OCI-LY7 (cell line): ENCODE results near the gene GABARAPL1. TPM values are rescaled to one million over a fixed set of nuclear protein-coding genes. Genes with fewer than 3 reads are reported as not detected.

Source experiments
- BruUV-seq: library from RNA; stranded (reverse); fragments of 400-500 nt; replicated peaks from 2 replicates; lab custom pipeline; 2021; lab: Mats Ljungman, UMichigan
- CTCF ChIA-PET: fragments of 300-600 bp; sonication (Branson Sonifier 250); formaldehyde crosslinking; loops from one replicate; lab custom pipeline; 2022; ENCODE audit warnings: antibody characterized with exemption; ENCODE audit not compliant: unreplicated experiment; lab: Charles Lee
- POLR2A ChIA-PET: fragments of 300-600 bp; sonication (Branson Sonifier 250); formaldehyde crosslinking; loops from one replicate; lab custom pipeline; 2022; ENCODE audit warnings: antibody characterized with exemption; lab: Charles Lee
- DNase-seq: peaks from one replicate; pipeline ENCODE4 v3.0.0-alpha.2; 2015; ENCODE audit warnings: low spot score
- H2AFZ ChIP-seq: fragments of 200-600 bp; sonication (generic), shearing (Covaris generic); 2 replicates; pipeline ENCODE4 v1.6.1; 2014; ENCODE audit warnings: mild to moderate bottlenecking, antibody characterized with exemption, low read length, moderate library complexity
- H3K27ac ChIP-seq: fragments of 200-600 bp; sonication (generic); 2 replicates; pipeline ENCODE4 v1.5.1; 2014; ENCODE audit warnings: mixed run types, low read depth, mild to moderate bottlenecking, moderate library complexity, low read length, inconsistent platforms; ENCODE audit not compliant: poor library complexity, severe bottlenecking
- H3K36me3 ChIP-seq: fragments of 200-600 bp; sonication (generic); 2 replicates; pipeline ENCODE4 v1.6.1; 2014; ENCODE audit warnings: mild to moderate bottlenecking, antibody characterized with exemption, low read length, moderate library complexity, mixed read lengths; ENCODE audit not compliant: insufficient read depth
- H3K4me1 ChIP-seq: fragments of 200-600 bp; sonication (generic); 2 replicates; pipeline ENCODE4 v1.5.1; 2014; ENCODE audit warnings: mild to moderate bottlenecking, low read length; ENCODE audit not compliant: insufficient read depth, poor library complexity, severe bottlenecking
- H3K4me2 ChIP-seq: fragments of 200-600 bp; sonication (generic); 2 replicates; pipeline ENCODE4 v1.6.1; 2014; ENCODE audit warnings: mild to moderate bottlenecking, low read length
- H3K4me3 ChIP-seq: fragments of 200-600 bp; sonication (generic); 2 replicates; pipeline ENCODE4 v1.5.1; 2014; ENCODE audit warnings: mild to moderate bottlenecking, low read depth, low read length; ENCODE audit not compliant: poor library complexity, severe bottlenecking
- H3K79me2 ChIP-seq: fragments of 200-600 bp; sonication (generic); 2 replicates; pipeline ENCODE4 v1.6.1; 2016; ENCODE audit warnings: low read depth, mild to moderate bottlenecking, low read length, moderate library complexity, mixed read lengths; ENCODE audit not compliant: insufficient read depth
- H3K9me2 ChIP-seq: fragments of 200-600 bp; sonication (generic); 2 replicates; pipeline ENCODE4 v1.6.1; 2016; ENCODE audit warnings: mild to moderate bottlenecking, low read length, mixed read lengths; ENCODE audit not compliant: insufficient read depth
- H3K9me3 ChIP-seq: fragments of 200-600 bp; sonication (generic); 2 replicates; pipeline ENCODE4 v1.6.1; 2014; ENCODE audit warnings: mild to moderate bottlenecking, mixed run types, low read length, mixed read lengths
- H4K20me1 ChIP-seq: fragments of 200-600 bp; sonication (generic); 2 replicates; pipeline ENCODE4 v1.6.1; 2014; ENCODE audit warnings: mild to moderate bottlenecking, antibody characterized with exemption, low read length, moderate library complexity, mixed read lengths; ENCODE audit not compliant: insufficient read depth
- EZH2phosphoT487 ChIP-seq: fragments of 200-600 bp; sonication (generic); IDR thresholded peaks from 2 replicates; pipeline ENCODE4 v1.6.1; 2018; ENCODE audit warnings: low read depth, borderline replicate concordance, mild to moderate bottlenecking, mixed run types, antibody characterized with exemption, low read length, moderate library complexity, mixed read lengths
- intact Hi-C: fragments of 100-400 bp; cut with micrococcal nuclease; formaldehyde crosslinking; loops from one replicate; pipeline ENCODE4 v1.10.0; 2022; ENCODE audit not compliant: unreplicated experiment
- total RNA-seq, 2 experiments: library from RNA; depleted of rRNA in 1 of 2; stranded (reverse); fragments of >200 nt in 1 of 2; shearing (Covaris generic) in 1 of 2; gene quantifications; 2 replicates each; pipeline ENCODE4 v1.2.3, GENCODE V29; 2014 to 2022
- TF ChIP-seq, protein P1 (sequence below): fragments of 200-600 bp; sonication (generic); conservative IDR thresholded peaks from 2 replicates; pipeline ENCODE4 v1.5.1; 2014; ENCODE audit warnings: mild to moderate bottlenecking, antibody characterized with exemption, low read length, moderate library complexity, mixed read lengths

The GABARAPL1 gene
- total RNA-seq, 2 experiments from 2014 or later: 34.2 to 52.4 TPM

GRCh38 chr12:10242539-10242938 lies 29.9 kb downstream of the GABARAPL1 start:
- TF ChIP-seq EZH2phosphoT487: no peak
- TF ChIP-seq, protein P1, sequence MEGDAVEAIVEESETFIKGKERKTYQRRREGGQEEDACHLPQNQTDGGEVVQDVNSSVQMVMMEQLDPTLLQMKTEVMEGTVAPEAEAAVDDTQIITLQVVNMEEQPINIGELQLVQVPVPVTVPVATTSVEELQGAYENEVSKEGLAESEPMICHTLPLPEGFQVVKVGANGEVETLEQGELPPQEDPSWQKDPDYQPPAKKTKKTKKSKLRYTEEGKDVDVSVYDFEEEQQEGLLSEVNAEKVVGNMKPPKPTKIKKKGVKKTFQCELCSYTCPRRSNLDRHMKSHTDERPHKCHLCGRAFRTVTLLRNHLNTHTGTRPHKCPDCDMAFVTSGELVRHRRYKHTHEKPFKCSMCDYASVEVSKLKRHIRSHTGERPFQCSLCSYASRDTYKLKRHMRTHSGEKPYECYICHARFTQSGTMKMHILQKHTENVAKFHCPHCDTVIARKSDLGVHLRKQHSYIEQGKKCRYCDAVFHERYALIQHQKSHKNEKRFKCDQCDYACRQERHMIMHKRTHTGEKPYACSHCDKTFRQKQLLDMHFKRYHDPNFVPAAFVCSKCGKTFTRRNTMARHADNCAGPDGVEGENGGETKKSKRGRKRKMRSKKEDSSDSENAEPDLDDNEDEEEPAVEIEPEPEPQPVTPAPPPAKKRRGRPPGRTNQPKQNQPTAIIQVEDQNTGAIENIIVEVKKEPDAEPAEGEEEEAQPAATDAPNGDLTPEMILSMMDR: no peak
- intact Hi-C loops: no loop called here
- DNase-seq: no peak
- Histone ChIP-seq H4K20me1 (no peaks in the 10 kb centered on the region), H3K36me3 (peaks cover 2% of the 10 kb centered on the region), H3K27ac (peak overlapping the region; percentile 82), H2AFZ (peak overlapping the region; percentile 91; the same call in 1 of the 2 replicates), H3K9me2 (no peaks in the 10 kb centered on the region), H3K9me3 (peaks cover 10% of the 10 kb centered on the region), H3K4me1 (peaks cover 65% of the 10 kb centered on the region), H3K79me2 (no peaks in the 10 kb centered on the region), H3K4me2 (peak overlapping the region; percentile 74), H3K4me3 (peak overlapping the region; percentile 17)
- CTCF ChIA-PET: no interaction called here
- POLR2A ChIA-PET: interaction anchor here (0.7 to 5.5 kb wide), 5 partner anchors 11 to 372 kb away, joined by 3 to 37 read pairs (median 5); no protein-coding TSS in a partner anchor
- BruUV-seq: no TSS peak

GRCh38 chr12:10243818-10244520 lies 31.3 kb downstream of the GABARAPL1 start:
- H3K4me1 ChIP-seq: peaks cover 74% of the 10 kb centered on the region
- no peaks in the 10 kb centered on the region for H4K20me1 ChIP-seq
- peak overlapping the region; percentile 60 for H3K4me3 ChIP-seq
- TF ChIP-seq, protein P1: no peak
- no peak for TF ChIP-seq EZH2phosphoT487
- H3K79me2 ChIP-seq: no peaks in the 10 kb centered on the region
- peaks cover under 1% of the 10 kb centered on the region; the same call in 1 of the 2 replicates for H3K9me3 ChIP-seq
- BruUV-seq: TSS peak; percentile 75
- intact Hi-C loops: no loop called here
- H3K36me3 ChIP-seq: no peaks in the 10 kb centered on the region; the same call in 1 of the 2 replicates
- H3K27ac ChIP-seq: peak overlapping the region; percentile 82
- CTCF ChIA-PET: interaction anchor here (0.8 to 1.1 kb wide), 2 partner anchors 9 to 123 kb away, joined by 3 to 4 read pairs; no protein-coding TSS in a partner anchor
- H2AFZ ChIP-seq: peak overlapping the region; percentile 91; the same call in 1 of the 2 replicates
- peak overlapping the region; percentile 74 for H3K4me2 ChIP-seq
- peak; percentile 91 for DNase-seq
- no peaks in the 10 kb centered on the region for H3K9me2 ChIP-seq
- POLR2A ChIA-PET: interaction anchor here (0.6 to 5.5 kb wide), 15 partner anchors 8 to 367 kb away, joined by 3 to 37 read pairs (median 4); partner anchors contain the start of gene GABARAPL1
